NT2/D1 (cell line): ENCODE measurements around the gene VANGL1.
A peak's percentile ranks its signal among the peaks of the same experiment; 100 is the strongest.

Experiments used
- DNase-seq: peaks from one replicate; pipeline ENCODE4 v3.0.0-alpha.2; 2011; ENCODE audit warnings: low read depth, low spot score
- H3K27me3 ChIP-seq: 2 replicates; pipeline ENCODE4 v1.6.0; 2011; ENCODE audit warnings: mild to moderate bottlenecking; ENCODE audit not compliant: insufficient read length, insufficient read depth
- H3K36me3 ChIP-seq: 2 replicates; pipeline ENCODE4 v1.6.1; 2011; ENCODE audit warnings: mild to moderate bottlenecking, low read length, mixed read lengths; ENCODE audit not compliant: insufficient read depth, insufficient read length
- H3K4me1 ChIP-seq: 2 replicates; pipeline ENCODE4 v1.5.1; 2011; ENCODE audit not compliant: insufficient read depth, insufficient read length
- H3K4me3 ChIP-seq: 2 replicates; pipeline ENCODE4 v1.5.1; 2011; ENCODE audit warnings: low read depth; ENCODE audit not compliant: insufficient read length
- H3K9ac ChIP-seq: 2 replicates; pipeline ENCODE4 v1.6.0; 2011; ENCODE audit warnings: low read depth; ENCODE audit not compliant: insufficient read length
- H3K9me3 ChIP-seq: 2 replicates; pipeline ENCODE4 v1.5.1; 2011; ENCODE audit warnings: mild to moderate bottlenecking, low read length; ENCODE audit not compliant: insufficient read depth
- SUZ12 ChIP-seq: IDR thresholded peaks from 2 replicates; pipeline ENCODE4 v1.6.1; 2011; ENCODE audit not compliant: insufficient read length, insufficient read depth; ENCODE audit errors: extremely low read depth
- YY1 ChIP-seq: IDR thresholded peaks from 2 replicates; pipeline ENCODE4 v1.6.1; 2011; ENCODE audit not compliant: insufficient read length, insufficient read depth
- ZNF274 ChIP-seq: IDR thresholded peaks from 2 replicates; pipeline ENCODE4 v1.6.1; 2011; ENCODE audit warnings: mild to moderate bottlenecking, low read depth, low read length

Gene VANGL1

GRCh38 chr1:115677182-115677555 lies 35.4 kb downstream of the VANGL1 start:
- peaks cover 7% of the 10 kb centered on the region for H3K4me1 ChIP-seq
- DNase-seq, result peak; percentile 64
- H3K9ac ChIP-seq, result no peak overlapping the region
- no peak for TF ChIP-seq SUZ12
- TF ChIP-seq ZNF274, result no peak
- no peak for TF ChIP-seq YY1
- no peaks in the 10 kb centered on the region for H3K9me3 ChIP-seq
- H3K36me3 ChIP-seq, result peaks cover 60% of the 10 kb centered on the region
- no peaks in the 10 kb centered on the region for H3K27me3 ChIP-seq
- H3K4me3 ChIP-seq, result no peak overlapping the region

GRCh38 chr1:115677565-115677964 lies 35.8 kb downstream of the VANGL1 start:
- Histone ChIP-seq H3K4me1 (peaks cover 7% of the 10 kb centered on the region), H3K9ac (no peak overlapping the region), H3K9me3 (no peaks in the 10 kb centered on the region), H3K27me3 (no peaks in the 10 kb centered on the region), H3K4me3 (no peak overlapping the region), H3K36me3 (peaks cover 60% of the 10 kb centered on the region)
- DNase-seq, result no peak
- TF ChIP-seq YY1 (no peak), SUZ12 (no peak), ZNF274 (no peak)

GRCh38 chr1:115678141-115678540 lies 36.4 kb downstream of the VANGL1 start:
- TF ChIP-seq YY1, result no peak
- TF ChIP-seq SUZ12, result no peak
- no peak for TF ChIP-seq ZNF274

GRCh38 chr1:115679141-115679611 lies 37.4 kb downstream of the VANGL1 start:
- DNase-seq, result no peak
- Histone ChIP-seq H3K4me1 (peaks cover 7% of the 10 kb centered on the region), H3K9ac (no peak overlapping the region), H3K9me3 (no peaks in the 10 kb centered on the region), H3K36me3 (peaks cover 62% of the 10 kb centered on the region), H3K27me3 (no peaks in the 10 kb centered on the region), H3K4me3 (no peak overlapping the region)
- TF ChIP-seq ZNF274, result no peak

More at GRCh38 chr1:115678141-115678540, 36.4 kb downstream of the VANGL1 start:
- H3K9me3 ChIP-seq, result no peaks in the 10 kb centered on the region
- peaks cover 60% of the 10 kb centered on the region for H3K36me3 ChIP-seq
- DNase-seq, result no peak
- H3K4me3 ChIP-seq, result no peak overlapping the region
- peaks cover 7% of the 10 kb centered on the region for H3K4me1 ChIP-seq
- H3K9ac ChIP-seq, result no peak overlapping the region
- H3K27me3 ChIP-seq, result no peaks in the 10 kb centered on the region

GRCh38 chr1:115680730-115681111 lies 39.0 kb downstream of the VANGL1 start:
- Histone ChIP-seq H3K9me3 (no peaks in the 10 kb centered on the region), H3K36me3 (peaks cover 68% of the 10 kb centered on the region), H3K4me1 (peaks cover 7% of the 10 kb centered on the region), H3K27me3 (no peaks in the 10 kb centered on the region), H3K4me3 (no peak overlapping the region), H3K9ac (no peak overlapping the region)
- TF ChIP-seq SUZ12 (no peak), ZNF274 (no peak), YY1 (no peak)
- no peak for DNase-seq

GRCh38 chr1:115682792-115683191 lies 41.0 kb downstream of the VANGL1 start:
- no peak for TF ChIP-seq SUZ12
- no peak for TF ChIP-seq YY1
- no peak for TF ChIP-seq ZNF274
- H3K36me3 ChIP-seq, result peaks cover 73% of the 10 kb centered on the region
- H3K9me3 ChIP-seq, result no peaks in the 10 kb centered on the region
- no peak overlapping the region for H3K9ac ChIP-seq
- no peaks in the 10 kb centered on the region for H3K27me3 ChIP-seq
- DNase-seq, result no peak
- no peaks in the 10 kb centered on the region for H3K4me1 ChIP-seq
- H3K4me3 ChIP-seq, result no peak overlapping the region

GRCh38 chr1:115685029-115685705 lies 43.4 kb downstream of the VANGL1 start:
- Histone ChIP-seq H3K9ac (no peak overlapping the region), H3K27me3 (no peaks in the 10 kb centered on the region), H3K4me1 (no peaks in the 10 kb centered on the region), H3K9me3 (no peaks in the 10 kb centered on the region), H3K4me3 (no peak overlapping the region), H3K36me3 (peaks cover 63% of the 10 kb centered on the region)
- TF ChIP-seq ZNF274 (no peak), YY1 (no peak), SUZ12 (no peak)
- no peak for DNase-seq

GRCh38 chr1:115687744-115688143 lies 46.0 kb downstream of the VANGL1 start:
- Histone ChIP-seq H3K36me3 (peaks cover 66% of the 10 kb centered on the region), H3K4me1 (no peaks in the 10 kb centered on the region), H3K9ac (no peak overlapping the region), H3K27me3 (no peaks in the 10 kb centered on the region), H3K9me3 (no peaks in the 10 kb centered on the region), H3K4me3 (no peak overlapping the region)
- TF ChIP-seq YY1 (no peak), ZNF274 (no peak), SUZ12 (no peak)
- no peak for DNase-seq
